ENCODE measurements around the gene CMSS1. TPM values are rescaled to one million over a fixed set of nuclear protein-coding genes. Genes with fewer than 3 reads are reported as not detected.
"Not testable (repeated sequence)": the region's sequence is repeated elsewhere in the genome, so short reads cannot be mapped to it uniquely, and the experiment has no call there.

Gene CMSS1
- total and polyA plus RNA-seq, 8 donors = 14.4 to 29.9 (median 15.9) TPM

DNA sequence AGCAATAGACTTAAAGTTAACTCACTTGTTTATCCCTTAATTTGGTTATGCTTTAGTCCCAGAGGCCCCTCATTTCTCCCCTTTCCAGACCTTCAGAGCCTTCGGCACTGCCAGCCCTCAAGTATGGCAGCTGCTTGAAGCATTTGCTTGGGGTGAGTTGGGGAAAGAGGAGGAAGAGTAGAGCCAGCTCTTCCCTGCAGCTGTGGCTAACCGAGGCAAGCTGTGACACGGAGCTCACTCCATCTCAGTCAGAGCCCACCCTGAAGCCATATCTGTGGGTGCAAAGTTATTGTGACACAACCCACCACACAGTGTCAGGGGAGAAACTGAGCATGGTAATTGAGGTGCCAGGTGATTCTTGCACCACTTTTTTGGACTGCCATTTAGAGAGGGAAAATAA lies 230.6 kb downstream of the CMSS1 start:
- intact Hi-C loops (cut with DNase I) = no loop called here
- TF ChIP-seq, protein P1, sequence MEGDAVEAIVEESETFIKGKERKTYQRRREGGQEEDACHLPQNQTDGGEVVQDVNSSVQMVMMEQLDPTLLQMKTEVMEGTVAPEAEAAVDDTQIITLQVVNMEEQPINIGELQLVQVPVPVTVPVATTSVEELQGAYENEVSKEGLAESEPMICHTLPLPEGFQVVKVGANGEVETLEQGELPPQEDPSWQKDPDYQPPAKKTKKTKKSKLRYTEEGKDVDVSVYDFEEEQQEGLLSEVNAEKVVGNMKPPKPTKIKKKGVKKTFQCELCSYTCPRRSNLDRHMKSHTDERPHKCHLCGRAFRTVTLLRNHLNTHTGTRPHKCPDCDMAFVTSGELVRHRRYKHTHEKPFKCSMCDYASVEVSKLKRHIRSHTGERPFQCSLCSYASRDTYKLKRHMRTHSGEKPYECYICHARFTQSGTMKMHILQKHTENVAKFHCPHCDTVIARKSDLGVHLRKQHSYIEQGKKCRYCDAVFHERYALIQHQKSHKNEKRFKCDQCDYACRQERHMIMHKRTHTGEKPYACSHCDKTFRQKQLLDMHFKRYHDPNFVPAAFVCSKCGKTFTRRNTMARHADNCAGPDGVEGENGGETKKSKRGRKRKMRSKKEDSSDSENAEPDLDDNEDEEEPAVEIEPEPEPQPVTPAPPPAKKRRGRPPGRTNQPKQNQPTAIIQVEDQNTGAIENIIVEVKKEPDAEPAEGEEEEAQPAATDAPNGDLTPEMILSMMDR (IDR thresholded peaks at IDR 0.05) = no peak
- ATAC-seq = no peak
- 92% methylated on average over 3 of the region's 3 CpGs for WGBS, 2 donors
- Histone ChIP-seq H3K4me1 (peaks cover 0 to 11% (median 10%) of the 10 kb centered on the region in 3 donors), H3K27me3 (no peaks in the 10 kb centered on the region), H3K27ac (peak overlapping the region; percentile 2 to 77 (median 52)), H3K4me3 (no peak overlapping the region), H3K9me3 (no peaks in the 10 kb centered on the region), H3K36me3 (no peaks in the 10 kb centered on the region)
- no peak for FAIRE-seq
- no peak for DNase-seq

DNA sequence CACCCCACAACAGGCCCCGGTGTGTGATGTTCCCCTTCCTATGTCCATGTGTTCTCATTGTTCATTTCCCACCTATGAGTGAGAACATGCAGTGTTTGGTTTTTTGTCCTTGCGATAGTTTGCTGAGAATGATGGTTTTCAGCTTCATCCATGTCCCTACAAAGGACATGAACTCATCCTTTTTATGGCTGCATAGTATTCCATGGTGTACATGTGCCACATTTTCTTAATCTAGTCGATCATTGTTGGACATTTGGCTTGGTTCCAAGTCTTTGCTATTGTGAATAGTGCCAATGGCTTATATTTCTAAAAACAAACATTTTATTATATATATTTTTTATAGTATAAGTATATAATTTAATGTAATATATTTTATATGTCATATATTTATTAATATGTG lies 233.9 kb downstream of the CMSS1 start:
- WGBS, 2 donors = 92 to 100% methylated on average over 3 of the region's 3 CpGs
- FAIRE-seq; intact Hi-C loops (cut with DNase I); H3K4me1 ChIP-seq; ATAC-seq; DNase-seq; H3K27ac ChIP-seq; H3K36me3 ChIP-seq; H3K27me3 ChIP-seq; H3K4me3 ChIP-seq; H3K9me3 ChIP-seq: not testable (repeated sequence)

DNA sequence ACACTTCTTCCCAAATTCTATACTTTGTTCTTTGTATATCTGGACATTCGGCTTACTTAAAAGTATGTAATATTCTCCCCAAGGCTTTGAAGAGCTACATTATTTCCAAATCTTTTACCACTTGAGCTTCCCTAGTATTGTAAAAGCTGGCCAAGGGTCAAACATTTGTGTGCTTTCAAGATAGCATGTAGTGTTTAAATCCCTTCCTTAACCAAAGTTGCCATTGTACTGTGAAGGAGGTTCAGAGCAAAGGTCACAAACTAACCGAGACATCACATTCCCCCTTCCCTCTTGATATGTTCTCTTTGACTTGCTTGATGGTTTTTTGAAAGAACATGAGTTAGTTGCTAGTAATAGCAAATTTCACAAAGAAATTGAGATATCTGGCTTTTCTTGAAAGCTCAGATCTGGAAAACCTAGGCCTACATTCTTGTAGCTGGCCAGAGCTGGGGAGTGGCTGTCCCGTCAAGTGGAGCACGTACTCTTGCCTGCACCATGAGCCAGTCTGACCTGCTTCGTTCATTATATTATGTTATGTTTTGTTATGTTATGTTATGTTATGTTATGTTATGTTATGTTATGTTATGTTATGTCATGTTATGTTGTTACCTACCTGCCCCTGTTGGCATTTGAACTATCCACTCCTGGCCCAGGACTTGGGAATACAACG lies 236.4 kb downstream of the CMSS1 start:
- FAIRE-seq (no peak), ATAC-seq (no peak), DNase-seq (no peak)
- intact Hi-C loops (cut with DNase I) = no loop called here
- no peaks in the 10 kb centered on the region for H3K27me3 ChIP-seq
- H3K4me3 ChIP-seq = no peak overlapping the region
- no peaks in the 10 kb centered on the region for H3K9me3 ChIP-seq
- 83 to 90% methylated on average over 6 of the region's 6 CpGs for WGBS, 2 donors
- TF ChIP-seq, protein P1 (IDR thresholded peaks at IDR 0.05) = no peak
- no peak overlapping the region for H3K27ac ChIP-seq
- no peaks in the 10 kb centered on the region for H3K36me3 ChIP-seq
- H3K4me1 ChIP-seq = no peaks in the 10 kb centered on the region

DNA sequence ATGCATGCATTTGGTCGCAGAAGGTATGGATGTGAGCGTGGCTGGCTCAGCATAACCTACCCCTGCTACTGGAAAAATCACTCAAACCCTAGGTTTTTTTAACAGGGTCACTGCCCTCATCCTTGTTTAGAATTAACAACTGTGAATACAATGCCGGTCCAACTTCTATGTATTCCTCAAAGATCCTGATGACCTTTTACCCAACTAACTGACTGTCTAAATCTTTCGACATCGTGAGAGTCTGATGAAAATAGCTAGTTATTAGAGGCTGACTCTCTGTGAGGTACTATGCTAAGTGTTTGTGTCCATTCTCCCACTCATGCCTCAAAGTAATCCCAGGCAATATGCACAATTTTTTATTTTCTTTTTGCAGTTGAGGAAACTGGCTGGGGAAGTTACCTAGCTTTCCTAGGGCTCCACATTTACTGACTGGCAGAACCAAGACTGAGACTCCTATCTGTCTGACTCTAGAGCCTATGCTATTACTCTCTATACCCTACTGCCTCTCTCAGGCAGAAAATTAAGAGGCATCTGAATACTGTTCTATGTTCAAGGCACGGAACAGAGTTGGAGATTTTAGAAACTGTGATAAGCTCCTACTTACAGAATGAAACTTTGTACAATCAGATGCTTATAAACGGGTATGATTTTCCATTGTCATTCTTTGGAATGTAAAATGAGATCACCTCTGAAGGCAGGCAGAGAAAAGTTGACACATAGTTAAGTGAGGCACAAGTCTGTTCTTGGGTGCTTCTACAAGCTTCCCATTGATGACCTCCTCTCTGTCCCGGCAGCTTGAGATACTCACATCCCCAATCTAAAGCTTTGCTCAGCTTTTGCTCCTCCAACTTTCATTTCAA lies 240.3 kb downstream of the CMSS1 start:
- TF ChIP-seq, protein P1 (IDR thresholded peaks at IDR 0.05) = no peak
- no peaks in the 10 kb centered on the region for H3K9me3 ChIP-seq
- no peaks in the 10 kb centered on the region for H3K4me1 ChIP-seq
- no peaks in the 10 kb centered on the region for H3K36me3 ChIP-seq
- no peak for DNase-seq
- no peak overlapping the region for H3K27ac ChIP-seq
- no peak overlapping the region for H3K4me3 ChIP-seq
- no peaks in the 10 kb centered on the region for H3K27me3 ChIP-seq
- peak in 3 of 4 donors; percentile 31 to 63 (median 56) for ATAC-seq
- intact Hi-C loops (cut with DNase I) = no loop called here
- 86 to 91% methylated on average over 8 of the region's 8 CpGs for WGBS, 2 donors
- no peak for FAIRE-seq

DNA sequence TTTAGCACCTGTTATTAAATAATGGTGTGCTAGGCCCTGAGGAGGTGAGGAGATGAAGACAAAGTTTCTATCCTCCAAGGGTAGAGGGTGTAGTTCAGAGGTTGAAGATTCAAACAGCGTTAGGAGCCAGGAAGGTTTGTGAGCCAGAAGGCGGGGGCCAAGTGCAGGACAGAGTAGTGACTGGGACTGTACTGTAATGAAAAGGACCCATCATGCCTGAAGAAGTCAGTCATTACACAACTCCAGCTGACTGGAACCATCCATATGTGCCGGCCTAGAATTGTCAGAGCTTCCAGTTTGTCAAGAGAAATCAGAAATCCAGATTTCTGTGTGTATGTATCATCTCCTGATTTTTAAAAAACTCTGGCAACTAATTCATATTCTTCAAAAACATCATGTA lies 241.8 kb downstream of the CMSS1 start:
- Histone ChIP-seq H3K9me3 (no peaks in the 10 kb centered on the region), H3K27me3 (no peaks in the 10 kb centered on the region), H3K4me1 (no peaks in the 10 kb centered on the region), H3K4me3 (no peak overlapping the region), H3K27ac (no peak overlapping the region), H3K36me3 (no peaks in the 10 kb centered on the region)
- TF ChIP-seq, protein P1 (IDR thresholded peaks at IDR 0.05) = no peak
- FAIRE-seq (no peak), DNase-seq (no peak), ATAC-seq (no peak)
- intact Hi-C loops (cut with DNase I) = no loop called here
- 92 to 94% methylated on average over 3 of the region's 3 CpGs for WGBS, 2 donors
